HG03520 (cell line): ENCODE data around the gene FLNC.

Experiments
- ATAC-seq: cut with Tn5 transposase; IDR thresholded peaks from one replicate; pipeline ENCODE4 v1.9.1; 2021; ENCODE audit warnings: mild to moderate bottlenecking, moderate library complexity; ENCODE audit not compliant: unreplicated experiment

Gene FLNC

GRCh38 chr7:128831994-128832879 lies 2.0 kb downstream of the FLNC start:
- no peak for ATAC-seq

DNA sequence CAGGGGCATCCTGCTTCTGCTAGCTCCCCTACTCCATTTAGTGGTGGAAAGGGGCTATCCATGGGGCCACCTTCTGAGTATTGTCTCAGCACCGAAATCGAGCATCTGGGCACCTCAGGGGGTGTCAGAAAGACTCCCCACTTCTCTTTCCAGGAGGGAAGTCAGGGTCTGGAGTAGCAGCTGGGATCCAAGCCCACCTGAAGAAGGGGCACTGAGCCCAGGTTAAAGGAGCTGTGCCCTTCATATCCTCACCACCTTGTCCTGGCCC lies 2.6 kb downstream of the FLNC start:
- ATAC-seq, result no peak

DNA sequence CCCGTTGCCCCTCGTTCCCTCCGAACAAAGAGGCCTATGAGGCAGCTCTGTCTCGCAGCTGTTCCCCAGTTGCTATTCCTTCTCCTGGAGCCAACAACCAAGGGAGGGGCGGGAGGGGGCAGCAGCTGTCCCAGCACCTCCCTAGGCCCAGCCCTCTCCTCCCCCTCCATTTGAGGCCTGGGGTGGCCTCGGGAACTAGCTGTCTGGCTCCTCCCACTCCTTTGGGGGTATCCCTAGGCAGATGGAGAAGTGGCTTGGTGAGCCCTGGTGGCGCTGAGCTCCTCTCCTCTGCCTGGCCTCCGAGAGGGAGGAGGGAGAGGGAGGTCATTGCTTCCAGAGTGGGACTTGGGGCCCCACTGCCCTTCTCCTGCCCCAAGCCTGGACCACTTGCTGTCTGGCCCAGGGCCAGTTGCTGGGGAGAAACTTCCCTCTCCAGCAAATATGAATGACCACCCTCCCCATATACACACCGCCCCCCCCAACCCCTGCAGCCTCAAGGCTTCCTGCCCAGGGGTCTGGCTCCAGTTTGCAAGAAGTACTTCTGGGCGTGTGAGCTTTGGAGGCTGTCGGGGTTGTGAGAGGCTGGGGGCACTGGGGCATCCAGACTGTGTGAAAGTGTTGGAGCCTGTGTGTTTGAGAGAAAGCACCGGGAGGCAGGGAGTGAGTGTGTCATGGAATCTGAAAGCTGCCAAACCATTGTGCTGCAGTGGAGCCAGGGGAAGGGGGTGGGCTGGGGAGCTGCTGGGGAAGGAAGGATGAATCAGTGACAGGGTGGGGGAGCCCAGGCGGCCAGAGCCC lies 3.1 kb downstream of the FLNC start:
- ATAC-seq, result no peak

GRCh38 chr7:128833946-128834325 lies 3.7 kb downstream of the FLNC start:
- ATAC-seq, result no peak

- ATAC-seq, result no peak
These were observed 5.1 kb downstream of the FLNC start for GRCh38 chr7:128835231-128835751.

GRCh38 chr7:128835790-128836641 lies 5.8 kb downstream of the FLNC start:
- no peak for ATAC-seq

DNA sequence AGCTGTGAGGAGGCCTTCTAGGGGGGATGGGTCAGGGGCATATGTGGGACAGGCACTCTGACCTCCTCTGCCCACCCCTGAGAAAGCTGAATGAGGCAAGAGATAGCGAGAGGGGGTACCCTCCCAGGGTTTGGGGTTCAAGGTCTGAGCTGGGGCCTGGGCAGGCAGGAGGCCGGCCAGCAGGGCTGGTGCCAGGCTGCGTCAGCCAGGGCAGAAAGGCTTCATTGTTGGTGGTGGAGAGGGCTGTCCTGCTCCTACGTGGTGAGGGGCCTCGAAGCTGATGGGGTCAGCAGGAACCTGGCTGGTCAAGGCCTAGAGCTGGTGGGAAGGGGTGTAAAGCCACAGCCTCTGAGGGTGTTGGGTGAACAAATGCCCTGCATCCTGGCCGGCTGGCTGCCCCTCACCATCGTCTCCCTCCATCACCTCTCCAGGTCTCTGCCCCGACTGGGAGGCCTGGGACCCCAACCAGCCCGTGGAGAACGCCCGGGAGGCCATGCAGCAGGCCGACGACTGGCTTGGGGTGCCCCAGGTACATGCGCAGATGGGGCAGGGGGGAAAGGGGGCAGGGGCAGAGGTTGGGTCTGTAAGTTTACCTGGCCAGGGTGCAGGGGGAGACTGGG lies 6.6 kb downstream of the FLNC start:
- no peak for ATAC-seq

DNA sequence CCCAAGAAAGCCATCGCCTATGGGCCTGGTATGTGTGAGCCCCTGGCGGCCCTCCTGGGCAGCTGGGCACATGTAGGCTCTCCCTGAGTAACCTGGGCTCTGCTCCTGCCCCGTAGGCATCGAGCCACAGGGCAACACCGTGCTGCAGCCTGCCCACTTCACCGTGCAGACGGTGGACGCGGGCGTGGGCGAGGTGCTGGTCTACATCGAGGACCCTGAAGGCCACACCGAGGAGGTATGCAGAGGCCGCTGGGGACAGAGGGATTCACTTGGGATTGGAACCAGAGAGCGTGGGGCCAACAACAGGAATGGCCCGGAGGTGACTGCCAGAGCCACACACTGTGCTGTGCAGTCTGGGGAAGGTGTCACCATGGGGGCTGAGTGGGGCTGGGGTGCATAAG lies 7.3 kb downstream of the FLNC start:
- ATAC-seq, result no peak

- no peak for ATAC-seq
These were observed 8.0 kb downstream of the FLNC start for GRCh38 chr7:128838109-128838779.

DNA sequence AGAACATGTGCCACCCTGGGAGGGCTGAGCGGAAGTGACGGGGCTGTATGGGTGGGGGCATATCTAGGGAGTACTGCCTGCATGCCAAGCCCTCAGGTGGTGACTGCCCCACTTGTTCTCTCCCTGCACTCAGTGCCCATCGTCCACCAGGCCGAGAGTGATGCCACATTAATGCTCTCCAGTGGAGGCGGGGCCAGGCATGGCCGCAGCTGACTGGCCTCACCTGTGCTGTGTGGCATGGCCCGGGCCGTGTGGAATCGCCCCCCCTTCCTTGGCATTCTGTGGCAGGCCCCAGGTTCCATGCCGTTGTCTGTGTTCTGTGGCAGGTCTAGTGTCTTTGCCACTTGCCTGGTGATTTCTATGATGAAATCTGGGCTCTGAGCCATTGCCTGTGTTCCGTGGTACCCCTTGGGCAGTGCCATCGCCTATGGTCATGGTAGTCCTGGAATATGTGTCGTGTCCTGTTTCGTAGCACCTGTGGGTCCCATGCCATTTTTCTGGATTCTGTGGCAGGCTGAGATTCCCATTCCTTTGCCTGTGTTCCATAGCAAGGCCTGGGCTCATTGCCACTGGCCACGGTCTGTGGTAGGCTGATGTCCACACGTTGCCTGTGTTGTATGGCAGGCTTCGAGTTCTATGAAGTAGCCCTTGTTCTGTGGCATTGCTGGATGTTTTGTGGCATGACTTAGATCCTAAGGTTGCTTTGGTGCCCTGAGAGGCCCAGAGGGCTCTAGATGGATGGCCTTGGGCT lies 8.9 kb downstream of the FLNC start:
- ATAC-seq, result no peak

- no peak for ATAC-seq
These were observed 9.6 kb downstream of the FLNC start for GRCh38 chr7:128839751-128840177.

GRCh38 chr7:128840326-128841170 lies 10.3 kb downstream of the FLNC start:
- no peak for ATAC-seq

DNA sequence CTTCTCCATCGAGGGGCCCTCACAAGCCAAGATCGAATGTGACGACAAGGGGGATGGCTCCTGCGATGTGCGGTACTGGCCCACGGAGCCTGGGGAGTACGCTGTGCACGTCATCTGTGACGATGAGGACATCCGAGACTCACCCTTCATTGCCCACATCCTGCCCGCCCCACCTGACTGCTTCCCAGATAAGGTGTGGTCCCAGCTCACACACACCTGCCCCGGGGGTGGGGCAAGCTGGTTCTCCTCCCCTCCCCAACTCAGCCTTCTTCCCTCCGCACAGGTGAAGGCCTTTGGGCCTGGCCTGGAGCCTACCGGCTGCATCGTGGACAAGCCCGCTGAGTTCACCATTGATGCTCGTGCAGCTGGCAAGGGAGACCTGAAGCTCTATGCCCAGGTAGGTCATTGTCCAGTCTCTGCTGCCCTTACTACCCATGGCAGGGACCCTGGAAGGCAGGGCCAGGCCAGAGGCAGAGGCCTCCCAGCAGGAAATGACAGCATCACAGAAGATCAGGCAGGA lies 11.0 kb downstream of the FLNC start:
- no peak for ATAC-seq

DNA sequence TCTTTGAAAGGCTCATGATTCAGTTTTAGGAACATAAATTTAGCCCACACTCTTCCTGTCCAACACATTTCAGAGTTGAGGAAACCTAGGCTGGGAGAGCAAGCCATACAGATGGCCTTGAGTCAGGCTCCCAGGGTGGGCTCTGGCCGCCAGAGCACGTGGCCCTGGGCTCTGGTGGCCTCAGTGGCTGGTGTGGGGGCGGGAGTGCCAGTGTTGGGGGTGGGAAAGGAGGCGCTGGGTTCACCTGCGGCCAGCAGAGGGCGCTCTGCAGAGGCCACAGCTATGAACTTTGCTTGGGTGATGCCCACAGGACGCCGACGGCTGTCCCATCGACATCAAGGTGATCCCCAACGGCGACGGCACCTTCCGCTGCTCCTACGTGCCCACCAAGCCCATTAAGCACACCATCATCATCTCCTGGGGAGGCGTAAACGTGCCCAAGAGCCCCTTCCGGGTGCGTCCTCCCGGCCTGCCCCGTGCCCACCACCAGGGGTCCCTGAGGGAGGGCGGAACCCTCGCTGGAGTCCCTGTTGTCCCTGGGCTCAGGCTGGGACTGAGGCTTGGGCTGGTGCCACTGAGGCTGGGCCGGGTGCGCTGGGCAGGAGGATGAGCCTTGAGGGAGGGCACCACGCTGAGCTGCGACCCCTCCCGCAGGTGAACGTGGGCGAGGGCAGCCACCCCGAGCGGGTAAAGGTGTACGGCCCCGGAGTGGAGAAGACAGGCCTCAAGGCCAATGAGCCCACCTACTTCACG lies 11.9 kb downstream of the FLNC start:
- ATAC-seq, result no peak

DNA sequence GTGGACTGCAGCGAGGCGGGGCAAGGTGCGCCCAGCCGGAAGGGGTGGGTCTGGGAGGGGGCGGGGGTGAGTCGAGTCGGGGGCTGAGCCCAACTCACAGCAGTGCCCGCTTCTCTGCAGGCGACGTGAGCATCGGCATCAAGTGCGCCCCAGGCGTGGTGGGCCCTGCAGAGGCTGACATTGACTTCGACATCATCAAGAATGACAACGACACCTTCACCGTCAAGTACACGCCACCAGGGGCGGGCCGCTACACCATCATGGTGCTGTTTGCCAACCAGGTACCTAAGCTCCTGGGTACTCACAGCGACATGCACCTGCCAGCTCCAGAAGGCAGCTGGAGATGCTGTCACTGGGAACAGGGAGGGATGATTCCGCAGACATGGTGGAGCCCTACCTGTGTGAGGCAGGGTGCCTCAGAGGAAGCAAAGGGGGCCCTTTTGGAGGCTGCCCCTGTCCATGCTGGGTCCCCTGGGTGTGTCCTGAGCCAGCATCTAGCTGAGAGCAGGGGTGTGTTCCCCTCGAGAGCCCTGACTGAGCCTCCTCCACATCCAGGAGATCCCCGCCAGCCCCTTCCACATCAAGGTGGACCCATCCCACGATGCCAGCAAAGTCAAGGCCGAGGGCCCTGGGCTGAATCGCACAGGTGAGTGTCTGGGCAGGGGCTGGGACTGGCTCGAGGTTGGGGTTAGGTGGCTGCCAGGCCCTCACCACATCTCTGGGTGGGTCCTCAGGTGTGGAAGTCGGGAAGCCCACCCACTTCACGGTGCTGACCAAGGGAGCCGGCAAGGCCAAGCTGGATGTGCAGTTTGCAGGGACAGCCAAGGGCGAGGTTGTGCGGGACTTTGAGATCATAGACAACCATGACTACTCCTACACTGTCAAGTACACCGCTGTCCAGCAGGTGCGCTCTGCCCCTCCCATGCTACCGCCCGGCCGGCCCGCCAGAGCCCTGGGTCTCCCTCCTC lies 12.8 kb downstream of the FLNC start:
- ATAC-seq, result no peak

- ATAC-seq, result no peak
These were observed 13.9 kb downstream of the FLNC start for GRCh38 chr7:128843938-128844621.
